ENCODE measurements around the gene CYB561D2. TPM values are rescaled to one million over a fixed set of nuclear protein-coding genes. Genes with fewer than 3 reads are reported as not detected.
A peak's percentile ranks its signal among the peaks of the same experiment; 100 is the strongest.

Gene CYB561D2
- total and polyA plus RNA-seq, 11 donors, result 4.9 to 18.6 (median 7.8) TPM

DNA sequence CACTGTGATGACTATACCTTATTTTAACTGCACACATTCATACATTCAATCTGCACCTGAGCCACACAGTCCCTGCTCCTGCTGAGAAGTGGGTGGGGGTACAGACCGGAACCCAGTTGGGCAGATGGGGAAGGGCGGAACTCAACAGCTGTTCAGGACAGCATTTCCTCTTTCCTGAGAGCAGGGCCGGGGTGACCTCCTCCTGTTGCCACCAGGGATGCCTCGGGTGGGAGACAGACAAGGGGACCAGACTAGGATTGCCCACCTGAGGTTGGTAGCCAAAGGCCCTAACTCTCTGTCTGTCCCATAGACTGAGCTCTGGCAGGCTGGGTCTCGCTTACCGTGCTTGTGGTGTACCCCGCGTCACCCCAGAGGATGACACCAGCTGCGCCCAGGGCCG, 32.0 kb upstream of the CYB561D2 start:
- WGBS, 4 donors, result 59 to 76% (median 70%) methylated on average over 8 to 10 of the region's 10 CpGs
- Histone ChIP-seq H3K36me3 (peaks cover 0 to 59% (median 45%) of the 10 kb centered on the region in 9 donors), H3K4me1 (peaks cover 5 to 65% (median 50%) of the 10 kb centered on the region in 12 donors), H3K27ac (peak overlapping the region in 10 of 12 donors; percentile 7 to 99 (median 85)), H3K4me3 (peak overlapping the region in 9 of 12 donors; percentile 70 to 97 (median 88)), H3K9me3 (no peaks in the 10 kb centered on the region), H3K27me3 (no peaks in the 10 kb centered on the region)
- peak in 3 of 5 donors; percentile 15 to 56 (median 52) for DNase-seq
- ATAC-seq, result no peak
- intact Hi-C loops (cut with DNase I), result loop anchor here in 1 of 10 donors (2.0 kb wide), 1 partner anchor 14 kb away; no protein-coding TSS in a partner anchor
- TF ChIP-seq POLR2A (IDR thresholded peaks at IDR 0.05), result no peak
- TF ChIP-seq, protein P1, sequence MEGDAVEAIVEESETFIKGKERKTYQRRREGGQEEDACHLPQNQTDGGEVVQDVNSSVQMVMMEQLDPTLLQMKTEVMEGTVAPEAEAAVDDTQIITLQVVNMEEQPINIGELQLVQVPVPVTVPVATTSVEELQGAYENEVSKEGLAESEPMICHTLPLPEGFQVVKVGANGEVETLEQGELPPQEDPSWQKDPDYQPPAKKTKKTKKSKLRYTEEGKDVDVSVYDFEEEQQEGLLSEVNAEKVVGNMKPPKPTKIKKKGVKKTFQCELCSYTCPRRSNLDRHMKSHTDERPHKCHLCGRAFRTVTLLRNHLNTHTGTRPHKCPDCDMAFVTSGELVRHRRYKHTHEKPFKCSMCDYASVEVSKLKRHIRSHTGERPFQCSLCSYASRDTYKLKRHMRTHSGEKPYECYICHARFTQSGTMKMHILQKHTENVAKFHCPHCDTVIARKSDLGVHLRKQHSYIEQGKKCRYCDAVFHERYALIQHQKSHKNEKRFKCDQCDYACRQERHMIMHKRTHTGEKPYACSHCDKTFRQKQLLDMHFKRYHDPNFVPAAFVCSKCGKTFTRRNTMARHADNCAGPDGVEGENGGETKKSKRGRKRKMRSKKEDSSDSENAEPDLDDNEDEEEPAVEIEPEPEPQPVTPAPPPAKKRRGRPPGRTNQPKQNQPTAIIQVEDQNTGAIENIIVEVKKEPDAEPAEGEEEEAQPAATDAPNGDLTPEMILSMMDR (IDR thresholded peaks at IDR 0.05), result no peak

DNA sequence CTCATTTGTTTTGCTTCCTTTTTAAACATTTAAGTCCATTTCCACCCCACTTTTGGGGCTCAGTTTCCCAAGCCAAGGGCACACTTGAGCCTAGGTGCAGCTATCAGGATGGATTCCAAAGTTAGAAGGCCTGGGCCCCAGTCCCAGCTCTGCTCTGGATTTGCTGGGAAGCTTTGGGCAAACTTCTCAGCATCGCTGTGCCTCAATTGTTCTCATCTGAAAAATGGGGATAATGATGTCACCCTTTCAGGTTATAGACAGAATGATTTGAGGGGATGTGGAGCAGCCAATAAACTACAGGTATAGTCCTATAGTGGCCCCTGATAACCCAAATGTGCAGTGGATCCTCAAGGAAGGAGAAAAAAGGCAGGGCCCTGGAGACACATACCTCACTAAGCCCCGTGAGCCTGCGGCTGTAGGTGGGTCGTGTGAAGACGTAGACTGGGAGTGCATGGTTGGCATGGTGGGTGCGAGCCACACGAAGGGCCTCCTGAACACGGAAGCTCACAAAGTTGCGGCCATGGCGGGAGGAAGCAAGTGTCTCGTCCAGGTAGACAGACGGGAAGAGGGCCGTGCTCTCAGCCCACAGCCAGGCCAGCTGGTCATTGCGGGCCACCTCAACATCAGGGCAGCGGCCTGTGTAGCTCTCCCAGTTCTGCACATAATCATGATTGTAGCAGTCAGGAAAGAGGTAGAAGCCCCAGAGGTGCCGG, 31.3 kb upstream of the CYB561D2 start:
- Histone ChIP-seq H3K4me3 (peak overlapping the region; percentile 62 to 97 (median 88)), H3K27ac (peak overlapping the region in 10 of 12 donors; percentile 7 to 99 (median 98)), H3K27me3 (no peaks in the 10 kb centered on the region), H3K4me1 (peaks cover 5 to 72% (median 55%) of the 10 kb centered on the region in 12 donors), H3K36me3 (peaks cover 0 to 55% (median 45%) of the 10 kb centered on the region in 9 donors), H3K9me3 (no peaks in the 10 kb centered on the region)
- intact Hi-C loops (cut with DNase I), result loop anchor here in 1 of 10 donors (2.0 kb wide), 1 partner anchor 15 kb away; no protein-coding TSS in a partner anchor
- ATAC-seq, result no peak
- no peak for TF ChIP-seq POLR2A (IDR thresholded peaks at IDR 0.05)
- TF ChIP-seq, protein P1 (IDR thresholded peaks at IDR 0.05), result no peak
- DNase-seq, result peak in 2 of 5 donors; percentile 17 to 21
- WGBS, 4 donors, result 63 to 89% (median 69%) methylated on average over 16 of the region's 16 CpGs

DNA sequence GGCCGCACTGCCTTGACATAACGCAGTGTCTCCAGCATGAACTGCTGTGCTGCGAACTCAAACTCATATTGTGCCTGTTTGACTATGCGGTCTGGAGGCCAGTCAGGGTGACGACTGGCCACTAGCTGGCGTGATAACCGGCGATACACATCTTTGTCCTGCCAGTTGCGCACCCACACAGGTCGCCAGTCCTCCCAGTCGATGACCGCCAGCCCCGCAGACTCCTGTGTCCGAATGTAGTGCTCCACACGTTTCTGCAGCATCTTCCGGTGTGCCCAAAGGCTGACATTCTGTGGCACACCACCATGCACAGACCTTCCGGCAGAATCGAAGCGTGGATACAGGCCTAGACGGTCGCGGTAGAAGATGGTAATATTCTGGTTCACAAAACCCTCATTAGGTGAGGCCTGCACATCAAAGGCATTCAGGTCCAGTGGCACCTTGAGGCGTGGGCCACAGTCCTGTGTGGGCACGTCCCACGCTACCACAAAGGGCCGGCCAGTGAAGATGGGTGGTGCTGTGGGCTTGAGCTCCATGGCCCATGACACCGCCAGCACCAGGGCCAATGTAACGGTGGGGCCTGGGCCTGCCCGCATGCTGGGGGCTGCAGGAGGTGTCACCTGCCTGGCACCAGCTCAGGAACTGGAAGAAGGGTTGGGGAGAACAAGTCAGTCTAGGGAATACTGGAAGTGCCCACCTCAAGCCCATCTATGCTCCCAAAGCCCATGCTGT, 30.6 kb upstream of the CYB561D2 start:
- WGBS, 4 donors, result 62 to 70% (median 67%) methylated on average over 14 to 29 of the region's 29 CpGs
- no peaks in the 10 kb centered on the region for H3K9me3 ChIP-seq
- H3K4me3 ChIP-seq, result peak overlapping the region; percentile 62 to 97 (median 88)
- H3K27me3 ChIP-seq, result no peaks in the 10 kb centered on the region
- peak in 3 of 5 donors; percentile 14 to 49 (median 25) for DNase-seq
- ATAC-seq, result no peak
- H3K36me3 ChIP-seq, result peaks cover 0 to 52% (median 43%) of the 10 kb centered on the region in 9 donors
- TF ChIP-seq POLR2A (IDR thresholded peaks at IDR 0.05), result no peak
- TF ChIP-seq, protein P1 (IDR thresholded peaks at IDR 0.05), result peak in 1 of 12 donors; percentile 4
- H3K4me1 ChIP-seq, result peaks cover 5 to 79% (median 61%) of the 10 kb centered on the region in 12 donors
- peak overlapping the region; percentile 93 to 99 (median 98) for H3K27ac ChIP-seq
- intact Hi-C loops (cut with DNase I), result loop anchor here in 9 of 10 donors (2.0 to 10.0 kb wide), 7 partner anchors 15 to 128 kb away; partner anchors contain the start of genes GNAI2 (in 3 of the 9), HYAL1 (in 2 of the 9), LSMEM2 (in 2 of the 9) and GNAT1 (in 1 of the 9)
